ENCODE measurements around the gene OR10G3. TPM values are rescaled to one million over a fixed set of nuclear protein-coding genes. Genes with fewer than 3 reads are reported as not detected.

OR10G3 gene
- total RNA-seq, 1 experiment from 2014 or later, result not detected

- POLR2A ChIA-PET, result no interaction called here
Measured at GRCh38 chr14:21543963-21544362, 35.9 kb downstream of the OR10G3 start.

DNA sequence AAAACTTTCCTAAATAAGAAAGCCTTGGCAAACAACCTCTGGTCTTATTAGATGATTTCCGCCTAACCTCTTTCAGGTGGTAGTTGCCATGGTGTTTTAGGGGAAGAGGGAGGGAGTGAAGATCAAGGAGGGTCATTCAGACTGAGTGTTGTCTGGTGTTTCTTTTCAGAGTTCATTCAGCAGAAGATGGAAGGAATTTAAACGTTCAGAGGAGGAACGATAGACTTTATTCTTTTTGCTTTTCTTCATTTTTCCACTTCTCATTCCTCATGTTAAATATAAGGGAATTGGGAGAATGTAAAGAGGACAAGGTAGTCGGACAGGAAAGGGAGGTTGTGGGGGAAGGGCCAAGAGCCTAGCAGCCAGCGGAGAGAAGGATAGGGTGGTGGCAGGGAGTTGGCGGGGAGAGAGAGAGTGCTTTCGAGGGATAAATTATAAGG, 36.3 kb downstream of the OR10G3 start:
- Histone ChIP-seq H3K9me3 (no peaks in the 10 kb centered on the region), H3K36me3 (ENCODE audit: control insufficient read depth, insufficient read depth, low read length) (no peaks in the 10 kb centered on the region), H3K4me1 (no peaks in the 10 kb centered on the region), H3K27me3 (replicated peaks; ENCODE audit: control insufficient read depth, insufficient read depth, low read length) (no peaks in the 10 kb centered on the region), H3K4me3 (ENCODE audit: low read depth, low read length) (no peak overlapping the region)
- H3K27me3 Mint-ChIP-seq (ENCODE audit: insufficient read depth, unreplicated experiment), result no peaks in the 10 kb centered on the region
- TF ChIP-seq, protein P1, sequence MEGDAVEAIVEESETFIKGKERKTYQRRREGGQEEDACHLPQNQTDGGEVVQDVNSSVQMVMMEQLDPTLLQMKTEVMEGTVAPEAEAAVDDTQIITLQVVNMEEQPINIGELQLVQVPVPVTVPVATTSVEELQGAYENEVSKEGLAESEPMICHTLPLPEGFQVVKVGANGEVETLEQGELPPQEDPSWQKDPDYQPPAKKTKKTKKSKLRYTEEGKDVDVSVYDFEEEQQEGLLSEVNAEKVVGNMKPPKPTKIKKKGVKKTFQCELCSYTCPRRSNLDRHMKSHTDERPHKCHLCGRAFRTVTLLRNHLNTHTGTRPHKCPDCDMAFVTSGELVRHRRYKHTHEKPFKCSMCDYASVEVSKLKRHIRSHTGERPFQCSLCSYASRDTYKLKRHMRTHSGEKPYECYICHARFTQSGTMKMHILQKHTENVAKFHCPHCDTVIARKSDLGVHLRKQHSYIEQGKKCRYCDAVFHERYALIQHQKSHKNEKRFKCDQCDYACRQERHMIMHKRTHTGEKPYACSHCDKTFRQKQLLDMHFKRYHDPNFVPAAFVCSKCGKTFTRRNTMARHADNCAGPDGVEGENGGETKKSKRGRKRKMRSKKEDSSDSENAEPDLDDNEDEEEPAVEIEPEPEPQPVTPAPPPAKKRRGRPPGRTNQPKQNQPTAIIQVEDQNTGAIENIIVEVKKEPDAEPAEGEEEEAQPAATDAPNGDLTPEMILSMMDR (IDR thresholded peaks at IDR 0.05; ENCODE audit: insufficient read depth in 1 of 2, low read depth in 1 of 2, low read length in 1 of 2, severe bottlenecking in 1 of 2, unreplicated experiment in 1 of 2), result no peak
- H3K27ac Mint-ChIP-seq (ENCODE audit: unreplicated experiment), result peak overlapping the region; percentile 11
- no TSS peak for BruUV-seq (replicated peaks)
- POLR2A ChIA-PET, result no interaction called here
- H3K4me1 Mint-ChIP-seq (ENCODE audit: low read depth, unreplicated experiment), result peaks cover 10% of the 10 kb centered on the region
- no peaks in the 10 kb centered on the region for H3K9me3 Mint-ChIP-seq (ENCODE audit: unreplicated experiment)
- DNase-seq, result no peak
- CTCF ChIA-PET, result no interaction called here
- no peaks in the 10 kb centered on the region for H3K36me3 Mint-ChIP-seq (ENCODE audit: insufficient read depth, unreplicated experiment)
- peak overlapping the region; percentile 9 for H3K4me3 Mint-ChIP-seq (ENCODE audit: unreplicated experiment)
- intact Hi-C loops (cut with micrococcal nuclease; ENCODE audit: unreplicated experiment), result no loop called here

More at GRCh38 chr14:21543963-21544362, 35.9 kb downstream of the OR10G3 start:
- Histone ChIP-seq H3K4me1 (no peaks in the 10 kb centered on the region), H3K27me3 (replicated peaks; ENCODE audit: control insufficient read depth, insufficient read depth, low read length) (no peaks in the 10 kb centered on the region), H3K36me3 (ENCODE audit: control insufficient read depth, insufficient read depth, low read length) (no peaks in the 10 kb centered on the region), H3K4me3 (ENCODE audit: low read depth, low read length) (no peak overlapping the region), H3K9me3 (no peaks in the 10 kb centered on the region)
- CTCF ChIA-PET, result no interaction called here
- Mint-ChIP-seq H3K27ac (ENCODE audit: unreplicated experiment) (peak overlapping the region; percentile 11), H3K36me3 (ENCODE audit: insufficient read depth, unreplicated experiment) (no peaks in the 10 kb centered on the region), H3K27me3 (ENCODE audit: insufficient read depth, unreplicated experiment) (no peaks in the 10 kb centered on the region), H3K4me1 (ENCODE audit: low read depth, unreplicated experiment) (peaks cover 10% of the 10 kb centered on the region), H3K9me3 (ENCODE audit: unreplicated experiment) (no peaks in the 10 kb centered on the region), H3K4me3 (ENCODE audit: unreplicated experiment) (peak overlapping the region; percentile 9)
- TF ChIP-seq, protein P1 (IDR thresholded peaks at IDR 0.05; ENCODE audit: insufficient read depth in 1 of 2, low read depth in 1 of 2, low read length in 1 of 2, severe bottlenecking in 1 of 2, unreplicated experiment in 1 of 2), result no peak
- no peak for DNase-seq
- intact Hi-C loops (cut with micrococcal nuclease; ENCODE audit: unreplicated experiment), result no loop called here
- BruUV-seq (replicated peaks), result no TSS peak

DNA sequence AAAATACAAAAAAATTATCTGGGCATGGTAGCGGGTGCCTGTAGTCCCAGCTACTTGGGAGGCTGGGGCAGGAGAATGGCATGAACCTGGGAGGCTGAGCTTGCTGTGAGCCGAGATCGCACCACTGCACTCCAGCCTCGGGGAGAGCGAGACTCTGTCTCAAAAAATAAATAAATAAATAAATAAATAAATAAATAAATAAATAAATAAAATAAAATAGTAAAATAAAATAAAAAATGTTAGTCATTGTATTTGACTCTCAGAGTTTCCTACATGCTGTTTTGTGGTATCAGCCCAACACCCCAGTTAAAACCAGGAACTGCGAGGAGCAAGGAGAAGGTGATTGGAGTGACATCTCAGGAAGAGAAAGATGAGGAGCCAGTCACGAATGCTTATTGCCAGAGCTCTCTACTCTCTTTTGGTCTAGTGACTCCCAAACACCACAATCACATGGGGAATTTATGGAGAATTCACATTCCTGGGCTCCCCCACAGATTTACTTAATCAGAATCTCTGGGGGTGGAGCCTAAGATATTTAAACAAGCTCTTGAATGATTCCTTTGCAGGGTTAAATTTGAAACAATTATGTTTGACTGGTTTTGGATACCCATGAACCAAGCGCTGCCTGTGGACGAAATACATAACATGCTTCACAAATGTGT, 38.3 kb downstream of the OR10G3 start:
- Mint-ChIP-seq H3K4me3 (ENCODE audit: unreplicated experiment) (no peak overlapping the region), H3K9me3 (ENCODE audit: unreplicated experiment) (no peaks in the 10 kb centered on the region), H3K27ac (ENCODE audit: unreplicated experiment) (no peak overlapping the region), H3K36me3 (ENCODE audit: insufficient read depth, unreplicated experiment) (no peaks in the 10 kb centered on the region), H3K4me1 (ENCODE audit: low read depth, unreplicated experiment) (peaks cover 16% of the 10 kb centered on the region), H3K27me3 (ENCODE audit: insufficient read depth, unreplicated experiment) (no peaks in the 10 kb centered on the region)
- ChIA-PET POLR2A (no interaction called here), CTCF (no interaction called here)
- Histone ChIP-seq H3K4me1 (no peaks in the 10 kb centered on the region), H3K36me3 (ENCODE audit: control insufficient read depth, insufficient read depth, low read length) (no peaks in the 10 kb centered on the region), H3K27me3 (replicated peaks; ENCODE audit: control insufficient read depth, insufficient read depth, low read length) (no peaks in the 10 kb centered on the region), H3K4me3 (ENCODE audit: low read depth, low read length) (no peak overlapping the region), H3K9me3 (no peaks in the 10 kb centered on the region)
- DNase-seq, result no peak
- no TSS peak for BruUV-seq (replicated peaks)
- TF ChIP-seq, protein P1 (IDR thresholded peaks at IDR 0.05; ENCODE audit: insufficient read depth in 1 of 2, low read depth in 1 of 2, low read length in 1 of 2, severe bottlenecking in 1 of 2, unreplicated experiment in 1 of 2), result no peak
- intact Hi-C loops (cut with micrococcal nuclease; ENCODE audit: unreplicated experiment), result no loop called here
